T-helper 1 cell (primary cell): Measurements from ENCODE around the gene TRIM37.

ENCODE experiments used
- DNase-seq, 5 donors: peaks; one replicate each; pipeline ENCODE4 v3.0.0-alpha.2; 2012 to 2020

Gene TRIM37

DNA sequence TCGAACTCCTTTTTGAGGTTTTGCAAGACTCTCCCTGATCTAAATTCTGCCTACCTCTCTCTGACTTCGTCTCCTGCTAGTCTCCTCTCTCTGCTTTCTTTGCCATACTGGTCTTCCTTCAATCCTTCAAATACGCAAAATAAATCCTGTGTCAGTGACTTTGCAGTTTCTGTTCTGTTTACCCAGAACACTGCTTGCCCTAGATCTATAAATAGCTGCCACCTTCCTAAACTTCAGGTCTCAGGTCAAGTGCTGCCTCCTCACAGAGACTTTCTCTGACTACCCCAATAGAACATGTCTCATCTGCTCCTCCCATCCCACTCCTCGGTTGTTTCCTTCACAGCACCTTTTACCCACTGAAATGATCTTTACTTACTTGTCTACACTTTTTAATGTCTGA, 78.9 kb downstream of the TRIM37 start:
- no peak for DNase-seq

DNA sequence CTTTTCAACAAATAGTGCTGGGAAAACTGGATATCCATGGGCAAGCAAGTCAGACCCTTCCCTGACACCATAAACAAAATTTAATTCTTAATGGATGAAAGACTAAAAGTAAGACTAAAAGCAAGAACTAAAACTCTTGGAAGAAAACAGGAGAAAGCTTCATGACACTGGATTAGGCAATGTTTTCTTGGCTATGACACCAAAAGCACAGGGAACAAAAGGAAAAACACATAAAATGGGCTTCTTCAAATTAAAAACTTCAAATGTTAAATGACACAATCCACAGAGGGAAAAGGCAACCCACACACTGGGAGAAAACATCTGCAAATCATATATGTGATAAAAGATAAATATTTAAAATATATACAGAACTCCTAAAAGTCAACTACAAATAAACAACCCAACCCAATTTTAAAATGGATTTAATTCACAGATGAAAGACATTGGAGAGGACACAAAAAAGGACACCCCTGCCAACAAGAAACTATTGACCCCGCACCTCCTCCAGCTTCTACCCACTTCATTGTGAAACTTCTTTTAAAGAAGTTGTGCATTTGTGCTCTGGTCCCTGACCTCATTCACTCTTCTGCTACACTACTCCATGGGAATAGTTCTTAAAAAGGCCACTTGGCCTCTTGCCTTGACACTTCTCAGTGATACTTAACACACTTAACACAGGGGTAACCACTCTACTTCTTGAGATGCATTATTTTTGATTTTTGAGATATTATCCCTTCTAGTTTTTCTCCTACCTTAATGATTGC, 80.3 kb downstream of the TRIM37 start:
- no peak for DNase-seq

DNA sequence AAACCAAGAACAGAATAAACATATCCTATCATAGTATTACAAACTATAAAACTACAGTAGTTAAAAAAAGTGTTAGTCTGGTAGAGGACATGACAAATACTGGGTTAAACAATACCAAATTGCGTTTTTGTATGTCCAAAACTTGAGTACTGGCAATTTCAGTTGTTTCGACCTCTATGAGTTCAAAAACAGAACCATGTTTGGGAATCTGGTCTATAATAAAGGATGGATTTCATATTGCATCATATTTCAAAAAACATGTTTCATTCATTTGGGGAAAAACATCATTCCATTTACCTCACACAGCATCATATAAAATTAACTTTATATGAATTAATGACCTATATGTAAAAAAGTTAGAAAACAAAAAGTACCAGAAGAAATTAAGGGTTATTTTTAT, 81.8 kb downstream of the TRIM37 start:
- no peak for DNase-seq

DNA sequence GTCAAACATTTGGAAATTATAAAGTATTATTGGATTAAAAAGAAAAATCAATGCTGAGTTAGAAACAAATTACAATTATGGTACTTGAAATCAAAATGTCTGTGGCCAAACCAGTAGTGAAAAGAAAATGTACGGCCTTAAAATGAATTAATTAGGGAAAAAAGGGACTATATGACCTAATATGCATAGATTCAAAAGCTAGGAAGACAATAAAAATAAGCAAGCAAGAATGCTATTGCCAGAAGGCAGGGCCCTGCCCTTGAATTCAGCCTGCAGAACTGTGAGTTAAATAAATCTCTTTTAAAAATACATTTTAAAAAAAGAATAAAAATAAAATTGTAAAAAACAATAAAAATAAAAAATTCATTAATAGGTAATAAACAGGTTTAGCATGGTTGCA, 88.7 kb downstream of the TRIM37 start:
- no peak for DNase-seq

DNA sequence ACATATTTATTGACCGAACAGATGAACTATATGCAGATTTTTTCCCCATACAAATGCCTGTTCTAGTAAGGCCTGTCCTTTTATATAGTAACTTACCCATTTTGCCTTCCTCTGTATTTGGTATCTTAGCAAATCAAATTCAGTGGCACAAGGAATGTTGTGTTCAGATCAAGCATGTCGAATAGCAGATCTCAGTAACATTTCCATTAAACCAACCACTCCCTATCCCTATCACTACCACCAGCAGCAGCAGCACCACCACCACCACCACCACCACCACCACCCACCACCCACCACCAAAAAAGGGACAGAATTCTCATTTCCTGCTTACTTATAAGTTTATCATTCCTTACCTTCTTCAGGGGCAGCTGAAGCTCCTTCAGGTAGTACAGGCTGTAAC, 94.7 kb downstream of the TRIM37 start:
- no peak for DNase-seq

DNA sequence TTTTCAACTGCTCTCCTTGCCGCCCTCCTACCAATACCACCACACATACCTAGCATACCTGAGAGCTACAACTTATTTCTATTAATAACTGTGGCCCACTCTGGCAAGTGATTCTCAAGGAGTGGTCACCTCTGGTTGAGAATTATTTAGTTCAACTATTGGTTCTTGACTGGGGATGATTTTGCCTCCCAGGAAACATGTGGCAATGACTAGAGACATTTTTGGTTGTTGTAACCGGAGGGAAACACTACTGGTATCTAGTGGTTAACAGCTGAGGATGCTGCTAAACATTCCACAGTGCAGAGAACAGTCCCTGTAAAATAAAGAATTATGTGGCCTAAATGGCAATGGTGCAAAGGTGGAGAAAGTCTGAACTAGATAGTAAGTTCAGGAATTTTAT, 96.7 kb downstream of the TRIM37 start:
- no peak for DNase-seq

DNA sequence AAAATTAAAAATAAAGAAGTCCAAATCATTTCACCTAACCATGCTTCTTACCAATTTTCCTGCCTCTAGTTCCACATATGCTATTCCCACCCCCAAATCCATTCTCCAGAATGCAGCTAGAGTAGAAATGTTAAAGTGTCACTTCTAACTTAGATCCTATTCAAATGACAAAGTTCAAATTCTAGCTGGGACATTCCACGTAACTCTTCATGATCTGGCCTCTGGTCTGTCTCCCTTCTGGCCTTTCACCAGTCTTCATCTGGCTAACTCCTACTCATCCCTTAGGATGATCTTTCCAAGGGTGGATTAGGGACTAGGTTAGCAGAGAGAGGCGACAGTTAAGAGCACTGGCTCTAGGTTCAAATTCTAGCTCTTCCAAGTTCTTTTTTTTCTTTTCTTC, 97.9 kb downstream of the TRIM37 start:
- DNase-seq = no peak

DNA sequence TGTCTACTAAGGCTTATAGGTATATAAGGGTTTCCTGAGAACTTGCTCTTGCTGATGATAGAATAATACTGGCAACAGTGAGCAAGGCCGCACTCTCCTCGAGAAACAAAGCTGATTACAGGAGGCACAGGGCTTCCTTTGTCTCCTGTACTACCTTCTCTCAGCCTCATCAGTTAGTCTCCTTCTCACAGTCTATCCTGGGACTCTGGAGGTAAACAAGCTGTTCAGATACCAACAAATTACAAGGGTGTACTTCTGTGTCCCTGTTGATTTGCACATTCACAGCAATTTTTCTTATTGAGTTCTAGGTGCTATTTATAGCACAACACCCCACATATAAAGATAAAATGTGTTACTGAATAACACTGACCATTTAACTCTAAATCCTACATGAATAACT, 98.7 kb downstream of the TRIM37 start:
- no peak for DNase-seq

DNA sequence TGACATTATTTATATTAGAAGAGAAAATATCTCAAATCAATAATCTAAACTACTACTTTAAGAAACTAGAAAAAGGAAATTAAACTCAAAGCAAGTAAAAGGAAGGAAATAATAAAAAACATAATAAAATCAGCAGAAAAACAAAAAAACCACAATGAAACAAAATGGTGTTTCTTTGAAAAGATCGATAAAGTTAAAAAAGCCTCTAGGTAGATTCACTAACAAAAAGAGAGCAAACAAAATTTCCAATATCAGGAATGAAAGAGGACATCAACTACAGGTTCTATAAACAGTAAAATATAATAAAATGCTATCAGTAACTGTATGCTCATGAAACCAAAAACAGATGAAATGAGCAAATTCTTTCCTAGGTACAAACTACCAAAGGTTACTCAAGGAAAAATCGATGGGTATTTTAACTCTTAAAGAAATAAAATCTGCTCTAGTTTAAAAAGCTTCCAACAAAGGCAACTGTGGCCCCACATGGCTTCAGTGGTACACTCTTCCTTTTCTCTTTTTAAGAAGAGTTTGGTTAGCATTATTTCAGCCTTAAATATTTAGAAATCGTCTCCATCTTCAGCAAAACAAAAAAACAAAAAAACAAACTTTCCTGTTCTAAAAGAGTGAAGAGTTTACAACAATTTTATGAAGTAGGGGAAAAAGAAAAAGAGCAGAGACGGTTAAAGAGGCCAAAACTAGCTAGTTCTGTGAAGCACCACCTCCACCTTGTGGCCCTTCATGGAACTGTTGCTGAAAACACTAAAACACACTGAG, 102.2 kb downstream of the TRIM37 start:
- DNase-seq = peak; percentile 31 to 67 (median 48)

DNA sequence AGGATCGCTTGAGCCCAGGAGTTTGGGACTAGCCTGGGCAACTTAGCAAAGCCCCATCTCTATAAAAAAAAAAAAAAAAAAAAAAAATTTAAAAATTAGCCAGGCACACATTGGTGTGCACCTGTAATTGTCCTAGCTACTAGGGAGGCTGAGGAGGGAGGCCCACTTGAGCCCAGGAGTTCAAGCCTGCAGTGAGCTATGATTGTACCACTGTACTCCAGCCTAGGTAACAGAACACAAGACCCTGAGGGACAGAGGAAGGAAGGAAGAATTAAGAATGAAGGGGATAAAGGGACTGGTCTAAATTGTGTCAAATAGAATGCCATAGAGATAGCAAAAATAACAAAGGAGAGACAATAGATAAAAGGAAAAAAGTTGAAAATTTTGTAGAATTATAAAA, 102.8 kb downstream of the TRIM37 start:
- no peak for DNase-seq

DNA sequence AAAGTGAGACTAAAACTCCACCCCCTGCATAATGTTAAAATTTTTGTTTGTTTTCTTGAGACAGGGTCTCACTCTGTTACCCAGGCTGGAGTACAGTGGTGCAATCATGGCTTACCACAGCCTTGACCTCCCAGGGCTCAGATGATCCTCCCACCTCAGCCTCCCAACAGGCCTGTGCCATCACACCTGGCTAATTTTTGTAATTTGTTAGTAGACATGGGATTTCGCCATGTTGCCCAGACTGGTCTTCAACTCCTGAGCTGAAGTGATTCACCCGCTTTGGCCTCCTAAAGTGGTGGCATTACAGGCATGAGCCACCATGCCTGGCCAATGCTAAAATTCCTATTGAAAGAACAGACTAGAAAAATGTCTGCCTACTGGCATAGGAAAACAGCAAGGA, 103.8 kb downstream of the TRIM37 start:
- no peak for DNase-seq

DNA sequence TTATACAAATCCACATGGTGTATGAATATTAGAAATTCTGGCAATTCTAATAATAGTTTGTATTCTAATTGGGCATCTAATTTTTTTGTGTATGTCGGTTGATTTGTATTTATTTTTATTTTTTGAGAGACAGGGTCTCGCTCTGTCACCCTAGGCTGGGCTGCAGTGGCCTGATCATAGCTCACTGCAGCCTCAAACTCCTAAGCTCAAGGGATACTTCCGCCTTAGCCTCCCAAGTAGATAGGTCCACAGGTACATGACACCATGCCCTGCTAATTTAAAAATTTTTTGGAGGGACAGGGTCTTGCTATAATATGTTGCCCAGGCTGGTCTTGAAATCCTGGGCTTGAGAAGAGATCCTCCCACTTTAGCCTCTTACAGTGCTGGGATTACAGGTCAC, 104.6 kb downstream of the TRIM37 start:
- DNase-seq = no peak

DNA sequence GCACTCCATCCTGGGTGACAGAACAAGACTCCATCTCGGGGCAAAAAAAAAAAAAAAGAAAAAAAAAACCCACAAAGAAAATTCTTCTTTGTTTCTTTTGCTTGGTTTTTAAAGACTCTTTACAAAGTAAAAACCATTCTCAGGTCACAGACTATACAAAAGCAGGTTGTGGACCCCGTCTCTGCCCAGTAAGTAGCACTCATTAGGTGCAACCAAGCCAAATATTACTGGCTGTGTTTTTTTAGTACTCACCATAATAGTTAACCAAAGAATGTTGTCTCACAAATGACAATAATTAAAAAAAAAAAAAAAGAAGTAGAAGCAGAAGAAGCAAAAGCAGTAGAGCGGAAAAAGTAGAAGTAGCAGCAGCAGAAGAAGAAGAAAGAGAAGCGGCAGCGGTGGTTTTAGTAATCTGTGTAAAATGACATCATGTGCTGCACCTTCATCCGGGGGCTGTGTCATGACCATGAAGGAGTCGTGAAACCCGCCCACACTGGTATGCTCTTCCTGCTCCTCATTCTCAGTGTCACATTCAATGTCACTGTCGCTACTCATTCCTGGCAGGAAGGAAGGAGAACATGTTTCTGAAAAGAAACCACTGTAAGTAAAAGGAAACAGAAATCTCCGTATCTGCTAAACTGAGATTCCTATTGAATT, 105.4 kb downstream of the TRIM37 start:
- DNase-seq = peak; percentile 29 to 89 (median 50)

DNA sequence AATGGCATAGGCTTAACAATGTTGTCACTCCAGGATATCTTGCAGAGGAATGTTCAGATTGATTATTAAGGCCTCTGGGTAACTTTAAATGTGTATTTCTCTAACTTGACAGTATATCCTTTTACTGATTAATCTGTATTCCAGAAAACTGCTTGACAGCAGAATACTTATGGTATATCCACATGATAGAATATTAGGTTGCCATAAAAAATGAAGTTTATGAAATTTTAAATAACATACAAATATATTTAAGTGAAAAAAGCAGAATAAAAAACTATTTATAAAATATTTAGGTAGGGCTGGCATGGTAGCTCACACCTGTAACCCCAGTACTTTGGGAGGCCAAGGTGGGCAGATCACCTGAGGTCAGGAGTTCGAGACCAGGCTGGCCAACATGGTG, 106.7 kb downstream of the TRIM37 start:
- DNase-seq = no peak

DNA sequence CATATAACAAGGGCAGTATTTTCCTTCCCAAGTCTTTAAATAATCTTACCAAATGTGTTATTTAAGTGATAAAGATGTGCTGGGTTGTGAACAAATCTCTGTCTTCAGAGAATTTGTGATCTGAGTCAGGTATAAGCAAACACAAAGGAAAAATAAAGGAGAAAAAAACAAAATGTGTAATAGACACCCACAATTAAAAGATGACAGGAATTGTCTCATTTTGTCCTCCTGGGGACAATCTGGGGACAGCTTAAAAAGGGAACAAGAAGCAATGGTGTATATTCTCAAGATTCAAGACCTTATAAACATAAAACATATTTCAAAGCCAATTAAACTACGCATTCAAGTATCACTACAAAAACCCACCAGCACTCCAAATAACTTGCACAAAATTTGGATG, 107.2 kb downstream of the TRIM37 start:
- DNase-seq = no peak

DNA sequence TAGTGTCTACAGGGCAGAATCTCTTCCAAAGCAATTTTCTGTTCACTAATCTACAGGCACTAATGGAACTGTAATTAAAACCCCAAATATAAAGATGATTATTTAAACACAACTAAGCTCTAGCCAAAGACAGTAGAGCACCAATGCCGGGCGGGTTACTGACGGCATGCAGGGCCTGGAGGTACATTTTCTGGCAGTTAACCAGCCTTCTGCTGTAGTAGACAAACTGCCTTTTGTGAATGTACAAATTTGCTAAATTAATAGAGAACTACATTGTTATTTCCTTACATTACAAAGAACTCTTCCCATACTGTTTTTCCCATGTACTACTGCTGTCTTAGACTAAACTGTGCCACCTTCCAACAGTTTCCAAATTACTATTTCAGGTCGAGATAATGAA, 107.8 kb downstream of the TRIM37 start:
- no peak for DNase-seq

DNA sequence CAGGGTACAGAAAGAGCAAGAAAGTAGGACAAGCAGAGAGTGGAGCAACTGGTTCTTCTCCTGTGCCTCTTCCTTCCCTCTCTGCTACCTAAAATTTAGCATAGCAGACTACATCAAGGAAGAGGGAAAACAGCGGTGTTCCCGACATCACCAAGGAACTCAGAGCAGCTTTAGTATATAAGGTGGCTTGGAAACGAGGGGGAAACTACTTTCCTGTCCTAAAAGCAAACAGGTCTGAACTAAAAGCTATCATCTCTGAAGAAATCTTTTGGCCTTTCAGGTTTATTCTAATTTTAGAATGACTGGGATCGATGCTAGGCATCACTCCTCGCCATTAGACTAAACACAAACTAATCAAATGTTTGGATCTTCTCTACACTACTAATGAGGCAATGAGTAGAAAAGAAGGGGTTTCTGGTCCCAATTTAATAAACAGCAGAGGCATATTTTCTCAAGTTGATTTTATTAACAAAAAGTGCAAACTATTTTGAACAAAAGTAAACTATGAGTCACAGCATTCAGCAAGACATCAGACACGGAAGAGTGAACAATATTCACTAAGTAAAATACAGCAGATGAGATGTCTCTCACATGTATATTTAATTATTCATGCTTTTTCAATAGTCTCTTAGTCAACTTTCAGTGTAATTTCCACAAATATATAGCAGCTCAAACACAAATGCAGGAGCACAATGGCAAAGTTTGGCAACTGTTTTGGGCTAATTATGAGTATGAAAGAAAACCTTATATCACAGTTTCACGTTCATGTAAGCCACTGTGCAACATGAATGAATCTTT, 108.7 kb downstream of the TRIM37 start:
- no peak for DNase-seq

DNA sequence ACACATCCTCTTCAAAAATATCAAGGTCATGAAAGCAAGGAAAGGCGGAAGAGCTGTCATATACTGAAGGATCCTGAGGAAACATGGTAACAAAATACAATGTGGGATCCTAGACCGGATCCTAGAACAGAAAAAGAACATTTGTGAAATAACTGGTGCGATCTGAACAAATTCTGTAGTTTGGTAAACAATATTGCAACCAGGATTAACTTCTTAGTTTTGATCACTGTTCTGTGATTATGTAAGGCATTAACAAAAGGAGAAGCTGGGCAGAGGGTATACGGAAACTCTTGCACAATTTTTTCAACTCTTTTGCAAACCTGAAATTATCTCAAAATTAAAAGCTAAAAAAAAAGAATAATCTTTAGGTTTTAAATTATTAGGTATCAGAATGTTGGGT, 109.7 kb downstream of the TRIM37 start:
- DNase-seq = no peak

DNA sequence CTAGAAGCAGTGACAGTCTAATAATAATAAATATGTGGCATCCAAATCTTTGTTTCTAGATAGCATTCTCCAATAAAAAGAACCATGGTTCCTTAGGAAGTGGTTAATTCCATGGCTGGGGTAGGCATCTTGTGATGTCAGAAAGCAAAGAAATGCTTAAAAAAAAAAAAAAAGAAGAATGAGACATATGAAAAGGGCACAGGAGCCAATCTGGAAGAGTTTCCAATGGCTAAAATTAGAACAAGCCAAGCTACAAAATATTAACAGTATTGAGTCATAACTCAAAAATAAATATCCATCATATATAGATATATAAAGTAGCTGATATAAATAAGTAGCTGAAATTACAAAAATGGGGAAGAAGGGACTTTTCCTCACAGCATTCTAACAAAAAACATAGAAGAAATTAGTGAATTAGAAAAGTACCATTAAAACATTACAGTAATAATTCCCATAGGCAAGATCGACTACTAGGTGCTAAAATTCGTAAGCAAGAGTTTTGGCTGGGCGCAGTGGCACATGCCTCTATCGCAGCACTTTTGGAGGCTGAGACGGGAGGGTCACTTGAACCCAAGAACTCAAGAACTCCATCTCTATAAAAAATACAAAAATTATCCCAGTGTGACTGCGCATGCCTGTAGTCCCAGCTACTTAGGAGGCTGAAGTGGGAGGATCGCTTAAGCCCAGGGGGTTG, 111.3 kb downstream of the TRIM37 start:
- no peak for DNase-seq

DNA sequence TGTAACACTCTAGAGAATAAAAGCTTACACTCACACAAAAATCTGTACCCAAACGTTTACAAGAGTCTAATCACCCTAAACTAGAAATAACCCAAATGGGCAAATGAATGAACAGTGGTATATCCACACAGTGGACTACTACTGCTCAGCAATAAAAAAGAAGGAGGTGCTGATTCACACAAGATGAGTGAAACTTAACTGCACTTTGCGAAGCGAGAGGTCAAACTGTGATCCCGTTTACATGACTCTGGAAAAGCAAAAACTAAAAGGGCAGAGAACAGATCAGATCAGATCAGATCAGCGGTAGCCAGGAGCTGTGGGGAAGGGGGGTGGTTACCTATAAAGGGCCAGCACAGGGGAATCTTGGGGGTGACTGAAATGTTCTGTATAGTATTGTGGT, 113.4 kb downstream of the TRIM37 start:
- DNase-seq = no peak

DNA sequence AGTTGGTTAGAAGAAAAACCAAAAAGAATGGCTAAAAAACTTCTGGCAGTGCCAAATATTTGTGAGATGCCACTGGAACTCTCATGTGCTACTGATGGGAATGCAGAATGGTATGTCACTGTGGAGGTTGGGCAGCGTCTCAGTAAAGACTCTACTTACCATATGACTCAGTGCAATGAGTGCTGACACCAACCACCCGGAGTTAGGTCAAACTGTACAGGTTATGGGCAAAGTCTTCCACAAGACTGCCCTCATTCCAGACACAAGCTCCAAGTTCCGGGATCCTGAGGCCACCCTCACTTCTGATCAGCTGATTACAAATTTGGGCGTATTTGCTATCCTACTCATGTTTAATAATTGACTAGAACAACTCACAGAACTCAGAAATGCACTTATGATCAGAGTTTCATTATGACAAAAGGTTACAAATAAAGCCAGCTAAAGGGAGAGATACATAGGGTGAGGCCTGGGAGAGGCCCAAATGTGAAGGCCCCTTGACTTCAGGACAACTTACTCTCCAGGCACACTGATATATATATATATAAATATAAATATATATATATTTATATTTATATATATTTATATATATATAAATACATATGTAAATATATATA, 114.9 kb downstream of the TRIM37 start:
- peak in 1 of 5 donors; percentile 33 for DNase-seq

DNA sequence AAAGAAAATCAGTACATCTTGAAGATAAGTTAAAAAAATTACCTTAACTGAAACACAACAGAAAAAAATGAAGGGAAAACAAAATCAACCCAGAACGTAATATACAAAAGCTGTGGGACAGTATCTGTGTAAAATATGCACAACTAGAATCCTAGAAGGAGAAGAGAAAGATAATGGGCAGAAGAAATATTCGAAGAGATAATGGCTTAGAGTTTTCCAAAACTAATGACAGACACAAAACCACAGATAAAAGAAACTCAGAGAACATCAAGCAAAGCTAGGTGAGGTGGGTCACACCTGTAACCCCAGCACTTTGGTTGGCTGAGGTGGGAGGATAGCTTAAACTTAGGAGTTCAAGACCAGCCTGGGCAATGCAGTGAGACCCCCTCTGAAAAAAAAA, 117.1 kb downstream of the TRIM37 start:
- DNase-seq = no peak
